T follicular helper cell (primary cell): Measurements from ENCODE around the gene MYL9.

ENCODE experiments used
- DNase-seq: peaks from one replicate; pipeline ENCODE4 v3.0.0-alpha.2; 2020; ENCODE audit warnings: low read depth

The MYL9 gene

DNA sequence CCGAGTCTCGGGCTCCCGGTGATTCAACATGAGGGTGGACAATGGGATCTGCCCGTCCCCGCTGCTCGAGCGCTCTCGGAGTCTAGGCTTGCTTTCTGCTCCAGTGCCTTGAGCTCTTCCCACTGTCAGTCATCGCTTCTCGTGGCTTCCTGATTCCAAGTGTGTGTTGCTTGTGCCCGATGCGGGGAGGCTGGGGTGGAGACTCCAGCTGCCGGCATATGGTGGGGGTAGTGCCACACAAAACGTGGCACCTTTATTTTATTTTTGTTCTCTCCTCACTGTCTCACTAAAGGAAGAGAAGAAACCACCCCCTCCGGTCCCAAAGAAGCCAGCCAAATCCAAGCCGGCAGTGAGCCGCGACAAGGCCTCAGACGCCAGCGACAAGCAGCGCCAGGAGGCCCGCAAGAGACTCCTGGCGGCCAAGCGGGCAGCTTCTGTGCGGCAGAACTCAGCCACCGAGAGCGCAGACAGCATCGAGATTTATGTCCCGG, 14.8 kb upstream of the MYL9 start:
- DNase-seq = no peak

DNA sequence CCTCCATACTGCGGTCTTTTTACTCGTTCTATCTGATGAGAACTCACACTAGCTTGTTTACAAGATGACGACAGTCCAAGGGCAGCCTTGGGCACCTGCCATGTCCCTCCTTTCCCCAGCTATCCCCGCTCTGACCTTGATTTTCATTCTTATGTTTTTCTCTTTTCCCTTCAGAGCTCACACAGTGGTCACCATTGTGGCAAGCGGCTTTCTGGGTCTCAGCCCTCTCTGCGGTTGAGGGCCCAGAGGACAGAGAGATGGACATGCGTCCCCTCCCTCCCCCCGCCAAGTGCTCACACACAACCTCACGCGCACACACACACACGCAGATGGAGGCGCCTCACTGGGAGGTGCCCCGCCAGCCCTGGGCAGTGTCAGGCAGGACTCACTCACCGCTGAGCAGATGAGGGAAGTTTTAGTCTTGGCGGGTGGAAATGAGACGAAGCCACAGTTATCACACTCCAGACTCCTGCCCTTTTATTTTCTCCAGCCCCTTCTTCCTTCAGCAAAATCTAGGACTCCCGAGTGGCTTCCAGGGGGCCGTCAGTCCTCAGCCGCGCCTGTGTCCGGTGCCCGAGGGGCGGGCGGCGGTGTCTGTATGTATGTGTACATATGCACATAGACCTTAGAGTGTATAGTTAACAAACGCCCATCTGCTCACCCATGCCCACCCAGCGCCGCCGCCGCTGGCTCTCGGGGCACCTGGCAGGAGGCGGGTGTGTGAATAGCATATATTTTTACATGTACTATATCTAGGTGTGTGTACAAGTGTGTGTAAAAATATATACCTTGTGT, 13.8 kb upstream of the MYL9 start:
- no peak for DNase-seq

DNA sequence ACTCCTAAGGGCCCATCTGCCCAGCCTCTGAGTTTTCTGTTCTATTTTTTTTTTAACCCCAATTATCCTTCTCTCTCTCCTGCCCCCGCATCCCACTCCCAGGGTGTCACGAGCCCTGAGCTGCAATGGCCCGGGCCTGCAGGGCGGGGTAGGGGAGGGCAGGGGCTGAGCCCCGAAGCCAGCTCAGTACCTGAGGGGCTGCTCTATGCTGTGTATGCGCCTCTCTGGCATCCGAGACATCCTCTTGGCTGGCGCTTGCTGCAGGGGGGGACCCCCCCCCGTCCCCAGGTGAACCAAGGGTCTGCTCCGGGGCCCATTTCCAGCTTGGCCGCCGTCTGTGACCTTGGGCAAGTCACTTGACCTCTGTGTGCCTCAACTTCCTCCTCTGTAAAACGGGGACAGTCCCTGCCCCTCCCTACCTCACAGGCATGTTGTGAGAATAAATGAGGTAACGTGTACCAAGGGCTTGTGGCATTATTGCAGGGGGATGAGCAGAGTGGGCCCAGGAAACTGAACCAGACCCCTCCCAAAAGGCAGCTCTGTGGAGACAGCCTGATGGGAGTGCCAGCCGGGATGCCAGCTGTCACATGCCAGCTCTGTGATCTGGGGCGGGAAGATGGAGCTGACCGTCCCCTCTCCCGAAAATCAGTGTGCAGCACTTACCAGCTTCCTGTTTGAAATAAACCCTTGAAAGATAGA, 13.0 kb upstream of the MYL9 start:
- no peak for DNase-seq

DNA sequence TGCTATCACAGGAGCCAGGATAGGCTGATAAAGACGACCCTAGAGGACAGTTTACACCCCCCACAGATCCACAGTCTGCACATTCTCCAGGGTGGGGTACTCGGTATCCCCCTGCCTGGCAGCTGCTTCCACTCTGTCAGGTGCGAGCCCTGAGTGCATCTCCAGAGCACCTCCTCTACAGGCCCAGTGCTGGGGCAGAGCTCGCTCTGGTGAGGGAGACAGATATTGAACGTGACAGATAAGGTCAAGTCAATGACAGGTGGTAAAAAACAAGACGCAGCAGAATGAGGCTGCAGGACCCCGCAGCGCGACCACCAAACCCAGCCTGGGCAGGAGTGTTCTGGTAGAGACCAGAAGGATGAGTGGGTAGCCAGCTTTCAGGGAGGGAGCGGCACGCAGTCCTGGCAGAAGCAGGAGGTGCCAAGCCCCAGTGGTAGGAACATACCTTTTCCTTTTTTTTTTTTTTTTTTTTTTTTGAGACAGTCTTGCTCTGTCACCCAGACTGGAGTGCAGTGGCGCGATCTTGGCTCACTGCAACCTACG, 12.4 kb upstream of the MYL9 start:
- no peak for DNase-seq

DNA sequence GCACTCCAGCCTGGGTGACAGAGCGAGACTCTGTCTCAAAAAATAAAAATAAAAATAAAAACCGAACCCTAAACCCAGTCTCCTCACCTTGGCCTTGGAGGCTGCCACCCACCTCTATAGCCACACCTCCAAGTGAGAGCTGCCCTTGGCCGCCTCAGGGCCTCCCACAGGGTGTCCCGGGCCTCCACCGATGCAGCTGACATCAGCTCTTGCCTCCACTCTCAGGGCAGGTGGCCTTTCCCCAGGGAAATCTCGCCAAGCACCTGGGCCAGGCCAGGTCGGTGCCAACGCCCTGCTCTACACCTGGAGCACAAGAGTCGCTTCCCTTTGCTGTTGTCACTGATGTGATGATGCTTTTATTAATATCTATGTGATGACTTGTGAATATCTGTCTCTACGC, 8.9 kb upstream of the MYL9 start:
- no peak for DNase-seq

DNA sequence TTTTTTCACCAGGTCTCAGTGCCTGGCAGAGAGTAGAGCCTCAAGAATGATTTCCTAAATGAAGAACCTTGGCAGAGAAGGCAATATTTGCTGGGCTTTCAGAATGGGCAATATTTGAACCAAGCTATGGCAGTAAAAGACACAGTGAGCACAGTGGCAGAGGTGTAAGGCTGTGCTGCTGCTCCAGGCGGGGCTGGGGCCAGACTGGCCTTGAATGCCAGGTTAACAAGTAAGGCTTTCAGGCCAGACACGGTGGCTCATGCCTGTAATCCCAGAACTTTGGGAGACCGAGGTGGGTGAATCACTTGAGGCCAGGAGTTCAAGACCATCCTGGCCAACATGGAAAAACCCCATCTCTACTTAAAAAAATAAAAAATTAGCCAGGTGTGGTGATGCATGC, 8.5 kb upstream of the MYL9 start:
- DNase-seq = no peak

DNA sequence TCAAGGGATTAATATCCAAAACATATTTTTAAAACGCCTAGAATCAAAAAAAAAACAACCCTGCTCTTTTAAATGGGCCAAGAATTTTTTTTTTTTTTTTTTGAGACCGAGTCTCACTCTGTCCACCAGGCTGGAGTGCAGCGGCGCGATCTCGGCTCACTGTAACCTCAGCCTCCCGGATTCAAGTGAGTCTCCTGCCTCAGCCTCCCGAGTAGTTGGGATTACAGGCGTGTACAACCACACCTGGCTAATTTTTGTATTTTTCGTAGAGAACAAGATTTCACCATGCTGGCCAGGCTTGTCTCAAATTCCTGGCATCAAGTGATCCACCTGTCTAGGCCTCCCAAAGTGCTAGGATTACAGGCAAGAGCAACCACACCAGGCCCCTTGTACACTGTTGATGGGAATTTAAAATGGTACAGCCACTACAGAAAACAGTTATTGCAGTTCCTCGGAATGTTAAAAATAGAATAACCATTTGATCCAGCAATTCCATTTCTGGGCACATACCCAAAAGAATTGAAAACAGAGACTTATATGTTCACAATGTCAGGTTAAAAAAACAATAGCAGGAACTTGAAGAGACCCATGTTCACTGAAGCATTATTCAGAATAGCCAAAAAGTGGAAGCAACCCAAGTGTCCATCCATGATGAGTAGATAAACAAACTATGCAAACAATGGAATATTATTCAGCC, 3.1 kb upstream of the MYL9 start:
- no peak for DNase-seq

DNA sequence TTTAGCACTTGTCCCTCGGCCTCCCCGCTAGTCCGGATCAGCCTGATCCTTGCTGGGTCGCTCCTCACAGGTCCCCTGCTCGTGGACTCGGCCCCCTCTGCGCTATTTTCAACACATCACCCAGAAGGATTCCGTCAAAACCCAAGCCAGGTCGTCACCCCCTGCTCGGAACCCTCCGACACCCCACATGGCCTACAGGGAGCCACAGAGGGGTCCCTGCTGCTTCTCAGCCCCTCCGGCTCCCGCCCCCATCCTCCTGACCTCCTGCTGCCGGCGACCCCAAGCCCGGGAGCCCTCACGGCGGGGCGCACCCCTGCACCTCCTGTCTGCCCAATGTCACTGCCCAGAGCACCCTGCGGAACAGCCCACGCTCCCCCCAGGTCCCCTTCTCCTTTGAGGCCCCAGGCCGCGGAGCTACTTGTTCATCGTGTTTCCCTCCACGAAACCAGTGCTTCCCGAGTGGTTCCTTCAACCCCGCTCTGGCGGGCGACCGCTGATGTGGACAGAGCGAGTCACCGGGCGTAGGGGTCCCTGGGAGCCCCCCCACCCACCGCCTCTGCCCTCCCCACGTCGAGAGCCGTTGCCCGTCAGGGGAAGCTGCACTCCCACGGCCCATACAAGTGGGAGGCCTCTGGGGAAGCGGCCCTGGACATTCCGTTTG, 638 bp upstream of the MYL9 start:
- DNase-seq = no peak

DNA sequence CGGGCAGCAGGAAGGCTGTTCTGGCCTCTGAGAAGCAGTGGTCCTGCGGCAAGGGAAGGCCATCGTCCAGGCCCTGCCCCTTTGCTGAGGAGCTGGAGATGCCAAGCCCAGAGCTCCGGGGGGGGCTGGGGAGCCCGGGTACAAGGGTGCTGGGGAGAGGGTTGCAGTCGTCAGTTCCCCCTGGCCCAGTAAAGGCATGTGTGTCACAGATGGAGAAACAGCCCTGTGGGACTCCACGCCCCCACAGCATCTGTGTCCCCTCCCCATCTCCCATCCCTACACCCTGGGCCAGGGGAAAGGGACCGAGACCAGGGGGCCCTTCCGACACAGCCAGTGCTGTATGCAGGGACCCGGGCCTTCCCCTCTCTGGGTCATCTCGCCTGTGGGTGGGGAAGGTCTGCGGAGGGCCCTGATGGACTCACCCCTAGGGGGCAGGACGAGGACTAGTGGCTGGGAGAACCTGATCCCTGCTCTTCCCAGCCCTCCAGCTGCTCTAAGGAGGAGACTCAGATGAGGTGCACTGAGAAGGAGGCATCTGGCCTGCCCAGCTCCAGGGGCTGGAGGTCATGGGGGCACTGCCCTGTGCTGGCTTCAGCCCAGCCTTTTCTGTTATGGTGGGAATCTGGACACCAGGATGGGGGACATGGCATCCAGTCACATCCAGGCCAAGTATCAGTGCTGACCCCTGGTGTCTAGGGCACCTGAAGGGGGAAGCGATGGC, 609 bp downstream of the MYL9 start:
- DNase-seq = no peak

DNA sequence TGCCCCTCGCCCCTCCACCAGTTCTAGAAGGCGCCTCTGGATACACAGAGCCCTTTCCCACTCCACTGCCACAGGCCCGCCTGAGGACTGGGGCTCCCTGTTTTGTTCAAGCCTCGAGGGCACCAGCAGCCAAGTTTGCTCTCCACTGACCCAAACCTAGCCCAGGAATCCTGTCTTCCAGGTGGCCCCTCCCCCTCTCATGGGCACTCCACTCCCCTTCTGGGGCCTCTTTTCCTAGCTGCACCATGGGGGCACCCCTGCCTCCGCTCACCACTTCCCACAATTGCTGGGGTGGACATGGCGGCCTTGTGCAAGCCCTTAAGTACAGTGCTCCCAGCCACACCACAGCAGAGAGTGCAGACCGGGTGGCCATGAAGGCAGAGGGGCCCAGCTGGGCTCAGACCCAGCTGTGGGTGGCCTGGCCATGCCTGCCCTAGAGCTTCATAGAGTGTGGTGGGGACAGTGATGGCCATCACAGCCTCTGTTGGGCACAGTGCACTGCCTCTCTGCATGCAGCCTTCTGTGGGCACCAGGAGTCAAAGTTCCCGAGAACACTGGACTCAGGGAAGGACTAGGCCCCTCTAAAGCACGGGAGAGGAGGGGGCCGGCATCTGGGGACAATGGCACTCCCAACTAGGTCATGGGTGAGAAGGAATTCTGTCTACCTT, 1.3 kb downstream of the MYL9 start:
- DNase-seq = no peak

DNA sequence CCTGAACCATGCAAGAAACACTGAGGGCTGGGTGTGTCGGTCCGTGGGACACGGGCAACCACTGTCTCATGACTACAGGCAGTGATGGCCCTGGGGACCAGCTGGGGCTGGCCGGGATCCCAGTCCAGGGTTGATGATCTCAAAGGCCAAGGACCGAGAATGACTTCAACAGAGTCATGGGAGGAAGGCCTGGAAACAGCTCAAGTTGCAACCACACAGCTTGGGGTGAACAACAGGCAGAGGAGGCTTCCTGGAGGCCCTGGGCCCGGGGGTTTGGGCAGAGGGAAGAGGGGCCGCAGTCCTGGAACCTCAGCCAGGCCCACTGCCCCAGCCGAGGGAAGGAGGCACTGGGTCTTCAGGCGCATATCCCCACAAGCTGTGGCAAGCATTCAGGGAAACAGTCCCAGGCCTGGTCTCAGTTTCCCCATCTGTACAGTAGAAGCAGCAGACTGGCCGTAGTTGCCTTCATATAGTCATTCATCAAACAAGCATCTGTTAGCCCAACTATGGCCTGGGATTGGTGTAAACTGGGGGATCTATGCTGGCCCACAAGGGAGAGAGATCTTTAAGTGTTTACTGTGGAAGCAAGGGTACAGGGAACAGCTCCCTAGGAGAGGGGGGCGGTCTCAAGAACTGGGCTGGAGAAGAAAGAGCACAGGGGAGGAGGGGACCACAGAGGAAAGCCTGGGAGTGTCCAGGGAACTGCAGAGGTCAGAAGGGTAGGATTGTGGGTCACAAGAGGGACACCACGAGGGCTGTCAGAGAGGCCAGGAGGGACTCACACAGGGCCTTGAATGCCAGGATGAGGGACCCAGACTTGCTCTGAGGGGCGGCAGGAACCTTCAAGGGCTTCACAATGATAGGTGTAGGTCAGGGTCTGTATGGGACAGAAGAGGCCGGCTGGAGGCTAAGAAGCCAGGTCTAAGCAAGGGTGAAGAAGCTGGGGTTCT, 2.1 kb downstream of the MYL9 start:
- no peak for DNase-seq

DNA sequence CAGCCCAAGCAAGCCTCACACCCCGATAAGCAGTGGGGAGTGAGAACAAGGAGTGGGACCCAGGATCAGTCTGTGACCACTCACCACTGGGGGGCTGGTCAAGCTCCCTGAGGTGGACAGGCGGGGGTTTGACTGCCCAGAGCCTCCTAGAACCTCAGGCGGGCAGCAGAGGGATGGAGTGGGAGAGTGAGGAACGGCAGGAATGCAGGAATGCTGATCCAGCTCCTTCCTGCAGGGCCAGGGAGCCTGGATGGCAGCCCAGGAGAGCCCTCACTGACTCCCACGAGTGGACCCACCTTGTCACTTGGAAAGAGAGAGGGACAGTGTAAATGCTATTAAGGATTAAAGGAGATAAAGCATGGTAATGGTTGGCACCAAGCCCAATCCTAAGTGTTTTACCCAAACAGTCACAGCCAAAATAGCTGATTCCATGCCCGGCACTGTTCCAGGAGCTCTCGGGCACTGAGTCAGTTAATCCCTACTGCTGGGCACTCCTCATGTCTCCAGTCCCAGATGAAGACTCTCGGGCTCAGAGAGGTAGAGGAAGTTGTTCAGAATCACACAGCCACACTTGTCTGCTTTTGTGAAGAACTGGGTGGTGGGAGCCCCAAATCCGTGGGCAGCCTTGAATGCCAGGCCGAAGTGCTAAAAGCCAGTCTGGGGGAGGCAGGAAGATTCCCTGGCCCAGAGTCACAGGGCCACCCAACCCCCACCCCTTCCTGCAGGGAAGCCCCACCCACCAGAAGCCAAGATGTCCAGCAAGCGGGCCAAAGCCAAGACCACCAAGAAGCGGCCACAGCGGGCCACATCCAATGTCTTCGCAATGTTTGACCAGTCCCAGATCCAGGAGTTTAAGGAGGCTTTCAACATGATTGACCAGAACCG, 3.1 kb downstream of the MYL9 start:
- DNase-seq = no peak

DNA sequence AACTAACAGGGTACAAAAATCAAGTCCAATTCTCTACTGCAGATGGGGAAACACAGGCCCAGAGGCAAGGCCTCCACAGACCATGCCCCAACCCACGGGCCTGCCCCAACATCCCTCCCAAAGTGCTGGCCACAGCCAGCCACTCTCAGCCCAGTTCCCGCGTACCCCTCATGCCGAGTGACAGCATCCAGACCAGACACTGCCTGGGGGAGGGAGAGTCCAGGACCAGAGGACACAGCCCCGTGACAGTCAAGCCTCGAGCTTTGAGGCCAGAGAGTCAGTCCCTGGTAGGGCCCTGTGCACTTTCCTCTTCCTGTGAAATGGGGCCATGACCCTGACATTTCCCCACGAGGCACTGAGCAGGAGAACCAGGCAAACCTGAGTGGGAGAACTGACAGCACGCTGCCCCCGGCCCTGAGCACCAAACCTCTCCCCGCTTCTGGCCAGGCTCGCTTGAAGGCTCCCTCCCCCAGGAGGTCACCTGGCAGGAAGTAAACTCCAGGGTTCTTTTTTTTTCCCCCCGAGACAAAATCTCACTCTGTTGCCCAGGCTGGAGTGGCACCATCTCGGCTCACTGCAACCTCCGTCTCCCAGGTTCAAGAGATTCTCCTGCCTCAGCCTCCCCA, 4.9 kb downstream of the MYL9 start:
- DNase-seq = no peak

DNA sequence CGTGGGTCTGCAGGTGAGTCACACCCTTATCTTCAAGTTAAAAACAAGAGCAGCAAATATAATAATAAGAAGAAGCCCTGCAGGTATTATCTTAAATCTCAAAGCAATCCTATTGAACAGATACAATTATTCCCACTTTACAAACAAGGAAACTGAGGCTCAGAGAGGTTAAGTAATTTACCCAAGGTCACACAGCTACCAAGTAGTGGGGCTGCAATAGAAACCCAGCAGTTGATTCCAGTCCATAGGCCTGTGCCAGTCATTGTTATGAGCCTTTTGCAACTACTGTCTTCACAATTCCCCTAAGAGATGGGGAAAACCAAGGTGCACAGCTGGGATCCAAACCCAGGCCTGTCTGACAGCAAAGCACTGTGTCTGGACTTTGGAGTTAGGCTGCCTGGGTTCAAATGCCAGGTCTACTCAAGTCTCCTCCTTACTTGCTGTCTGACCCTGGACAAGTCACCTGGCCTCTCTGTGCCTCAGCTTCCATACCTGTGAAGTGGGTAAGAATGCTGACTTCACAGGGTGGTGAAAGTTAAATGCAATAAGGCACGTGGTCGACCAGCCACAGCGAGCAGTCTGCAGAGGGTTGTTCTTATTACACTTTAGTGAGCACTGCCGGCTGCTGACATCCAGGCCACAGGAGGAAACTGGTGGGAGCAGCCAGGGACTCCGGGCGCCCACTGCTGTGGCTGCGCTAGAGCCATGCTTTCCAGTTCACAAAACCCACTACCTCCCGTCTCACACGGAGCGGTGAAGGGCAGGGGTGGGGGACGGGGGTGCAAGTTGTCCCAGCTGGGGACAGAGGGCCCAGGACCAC, 6.1 kb downstream of the MYL9 start:
- DNase-seq = no peak

DNA sequence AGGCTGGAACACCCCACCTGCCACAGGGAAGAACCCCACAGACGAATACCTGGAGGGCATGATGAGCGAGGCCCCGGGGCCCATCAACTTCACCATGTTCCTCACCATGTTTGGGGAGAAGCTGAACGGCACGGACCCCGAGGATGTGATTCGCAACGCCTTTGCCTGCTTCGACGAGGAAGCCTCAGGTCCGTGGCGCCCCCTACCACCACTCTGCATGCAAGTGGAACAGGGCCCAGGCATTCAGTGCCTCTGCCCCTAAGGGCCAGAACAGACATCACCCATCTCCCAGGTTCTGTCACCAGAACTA, 6.6 kb downstream of the MYL9 start:
- DNase-seq = no peak

DNA sequence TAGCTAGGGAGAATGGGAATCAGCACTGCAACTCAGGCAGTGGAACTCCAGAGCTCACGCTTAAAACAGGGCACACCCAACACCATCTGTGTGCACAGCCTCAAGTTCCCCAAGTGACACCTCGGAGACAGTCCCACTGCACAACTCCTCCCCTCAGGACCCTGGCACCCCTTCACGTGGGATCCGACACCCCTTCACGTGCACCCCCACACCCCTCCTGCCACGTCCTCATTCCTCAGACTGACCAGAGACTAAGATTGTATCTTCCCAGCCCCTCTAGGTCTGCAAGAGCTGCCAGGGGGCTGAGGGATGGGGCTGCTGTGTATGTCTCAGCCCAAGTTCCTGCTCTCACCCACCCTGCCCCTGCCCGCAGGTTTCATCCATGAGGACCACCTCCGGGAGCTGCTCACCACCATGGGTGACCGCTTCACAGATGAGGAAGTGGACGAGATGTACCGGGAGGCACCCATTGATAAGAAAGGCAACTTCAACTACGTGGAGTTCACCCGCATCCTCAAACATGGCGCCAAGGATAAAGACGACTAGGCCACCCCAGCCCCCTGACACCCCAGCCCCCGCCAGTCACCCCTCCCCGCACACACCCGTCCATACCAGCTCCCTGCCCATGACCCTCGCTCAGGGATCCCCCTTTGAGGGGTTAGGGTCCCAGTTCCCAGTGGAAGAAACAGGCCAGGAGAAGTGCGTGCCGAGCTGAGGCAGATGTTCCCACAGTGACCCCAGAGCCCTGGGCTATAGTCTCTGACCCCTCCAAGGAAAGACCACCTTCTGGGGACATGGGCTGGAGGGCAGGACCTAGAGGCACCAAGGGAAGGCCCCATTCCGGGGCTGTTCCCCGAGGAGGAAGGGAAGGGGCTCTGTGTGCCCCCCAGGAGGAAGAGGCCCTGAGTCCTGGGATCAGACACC, 7.6 kb downstream of the MYL9 start:
- DNase-seq = no peak

DNA sequence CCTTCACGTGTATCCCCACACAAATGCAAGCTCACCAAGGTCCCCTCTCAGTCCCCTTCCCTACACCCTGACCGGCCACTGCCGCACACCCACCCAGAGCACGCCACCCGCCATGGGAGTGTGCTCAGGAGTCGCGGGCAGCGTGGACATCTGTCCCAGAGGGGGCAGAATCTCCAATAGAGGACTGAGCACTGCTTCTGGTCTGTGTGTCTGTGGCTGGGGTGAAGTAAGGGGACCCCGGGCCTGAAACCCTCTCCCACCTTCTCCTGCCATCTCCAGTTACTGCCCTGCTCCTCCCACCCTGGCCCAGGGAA, 8.3 kb downstream of the MYL9 start:
- no peak for DNase-seq
